Activated T-cell treated with anti-CD3 and anti-CD28 coated beads, Interleukin-2, amount 50 U/mL, for 24 hours (primary cell): ENCODE results near the gene ELOVL5.

Experiments
- DNase-seq: peaks from one replicate; pipeline ENCODE4 v3.0.0-alpha.2; 2020
- H3K27ac Mint-ChIP-seq: 2 replicates; pipeline ENCODE4 v1.8.0; 2020; ENCODE audit warnings: mild to moderate bottlenecking, mixed read lengths
- H3K27me3 Mint-ChIP-seq: 2 replicates; pipeline ENCODE4 v1.8.0; 2020; ENCODE audit warnings: mixed read lengths
- H3K36me3 Mint-ChIP-seq: 2 replicates; pipeline ENCODE4 v1.8.0; 2020; ENCODE audit warnings: low read depth, mixed read lengths
- H3K4me1 Mint-ChIP-seq: 2 replicates; pipeline ENCODE4 v1.8.0; 2020; ENCODE audit warnings: low read depth, mixed read lengths
- H3K4me3 Mint-ChIP-seq: 2 replicates; pipeline ENCODE4 v1.8.0; 2020; ENCODE audit warnings: mild to moderate bottlenecking, moderate library complexity, mixed read lengths
- H3K9me3 Mint-ChIP-seq: 2 replicates; pipeline ENCODE4 v1.8.0; 2020; ENCODE audit warnings: mixed read lengths

Gene ELOVL5

DNA sequence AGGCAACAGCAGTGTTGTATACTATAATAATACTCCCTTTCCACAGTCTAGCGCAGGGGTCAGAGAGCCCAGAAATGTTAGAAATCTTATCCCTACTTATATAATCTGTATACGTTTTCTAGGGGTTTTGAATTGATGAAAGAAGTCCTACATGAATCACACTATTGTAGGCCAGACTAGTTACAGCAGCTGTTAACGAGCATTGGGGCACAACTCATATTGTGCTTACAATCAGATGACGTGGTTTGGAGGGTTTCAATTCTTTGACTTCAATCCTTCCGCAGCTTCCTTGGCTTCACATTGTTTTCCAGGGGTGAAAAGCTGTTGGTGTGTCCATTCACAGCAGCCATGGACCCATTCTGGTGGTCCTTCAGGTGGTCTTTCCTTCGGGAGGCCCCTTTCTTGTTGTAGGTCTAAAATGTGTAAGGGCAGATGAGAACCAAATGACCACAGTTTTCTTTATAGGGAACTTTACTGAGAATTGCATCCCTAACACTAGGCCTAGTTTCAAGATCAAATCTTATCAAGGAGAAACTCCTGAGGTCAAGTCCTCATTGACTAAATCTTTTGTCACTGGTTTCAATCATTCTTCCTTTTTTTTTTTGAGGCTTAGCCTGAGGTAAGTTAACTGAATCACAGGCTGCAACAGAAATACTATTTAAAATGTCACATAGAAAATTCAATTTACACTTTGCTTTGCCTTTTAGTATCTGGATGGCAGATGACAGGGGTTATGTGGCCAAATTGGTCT is 79.7 kb downstream of the ELOVL5 start:
- Mint-ChIP-seq H3K9me3 (no peaks in the 10 kb centered on the region), H3K4me1 (peaks cover 11% of the 10 kb centered on the region), H3K36me3 (peaks cover 99% of the 10 kb centered on the region), H3K27ac (peak overlapping the region; percentile 84), H3K4me3 (no peak overlapping the region), H3K27me3 (no peaks in the 10 kb centered on the region)
- no peak for DNase-seq

- Mint-ChIP-seq H3K9me3 (no peaks in the 10 kb centered on the region), H3K27me3 (no peaks in the 10 kb centered on the region), H3K36me3 (peaks cover 96% of the 10 kb centered on the region), H3K4me1 (peaks cover 11% of the 10 kb centered on the region), H3K4me3 (no peak overlapping the region), H3K27ac (no peak overlapping the region)
- no peak for DNase-seq
Measured at GRCh38 chr6:53266553-53267090, 82.1 kb downstream of the ELOVL5 start.

DNA sequence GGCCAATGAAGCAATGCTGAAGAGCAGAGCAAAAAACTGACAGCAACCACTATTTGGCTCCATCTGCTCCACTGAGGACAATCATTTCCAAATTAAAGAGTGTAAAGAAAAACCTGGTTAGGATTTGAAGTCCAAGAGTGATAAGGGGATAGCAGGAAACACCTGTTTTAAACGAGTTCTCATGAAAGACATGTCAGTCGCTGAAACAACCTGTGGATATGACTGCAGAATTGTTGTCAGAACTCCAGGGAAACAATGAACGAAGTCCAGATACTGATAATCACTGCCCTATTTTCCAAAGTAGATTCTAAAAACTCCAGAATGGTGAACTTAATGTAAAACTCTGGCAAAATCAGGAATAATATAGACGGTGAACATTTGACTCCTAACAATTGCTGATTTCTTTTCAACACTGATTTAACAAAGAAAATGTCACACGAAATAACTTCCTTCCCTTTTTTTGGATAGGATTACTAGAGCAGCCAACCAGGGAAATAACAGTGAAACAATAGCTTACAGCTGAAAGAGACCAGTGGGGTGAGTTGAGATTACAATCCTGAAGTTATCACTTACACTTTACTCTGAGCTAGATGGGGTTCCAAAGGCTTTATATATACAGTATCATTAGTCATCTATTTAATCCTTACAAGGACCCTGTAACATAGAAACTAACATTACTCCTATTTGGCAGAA is 83.7 kb downstream of the ELOVL5 start:
- no peak overlapping the region for H3K27ac Mint-ChIP-seq
- no peaks in the 10 kb centered on the region for H3K9me3 Mint-ChIP-seq
- peaks cover 11% of the 10 kb centered on the region for H3K4me1 Mint-ChIP-seq
- DNase-seq, result no peak
- peaks cover 96% of the 10 kb centered on the region for H3K36me3 Mint-ChIP-seq
- H3K4me3 Mint-ChIP-seq, result no peak overlapping the region
- H3K27me3 Mint-ChIP-seq, result no peaks in the 10 kb centered on the region

DNA sequence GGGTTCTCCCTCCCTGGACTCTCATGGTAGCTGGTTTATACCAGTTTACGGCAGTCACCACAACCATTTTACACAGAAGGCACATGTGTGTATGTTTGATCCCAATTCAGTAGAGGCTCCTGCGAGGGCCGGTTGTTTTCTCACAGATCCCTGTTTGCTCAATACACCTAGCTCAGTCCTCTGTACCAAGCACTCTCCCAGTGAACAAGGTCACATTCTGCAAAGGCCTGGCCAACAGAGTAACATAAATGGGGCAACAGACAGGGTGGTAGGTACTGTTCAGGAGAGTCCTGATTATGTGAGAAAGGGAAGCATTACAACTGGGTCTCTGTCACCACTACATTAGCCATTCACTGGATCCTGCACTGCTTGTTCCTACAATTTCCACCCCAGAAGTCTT is 84.4 kb downstream of the ELOVL5 start:
- H3K4me1 Mint-ChIP-seq, result peaks cover 8% of the 10 kb centered on the region
- no peak overlapping the region for H3K4me3 Mint-ChIP-seq
- DNase-seq, result no peak
- H3K27ac Mint-ChIP-seq, result no peak overlapping the region
- no peaks in the 10 kb centered on the region for H3K27me3 Mint-ChIP-seq
- H3K9me3 Mint-ChIP-seq, result no peaks in the 10 kb centered on the region
- H3K36me3 Mint-ChIP-seq, result peaks cover 96% of the 10 kb centered on the region

DNA sequence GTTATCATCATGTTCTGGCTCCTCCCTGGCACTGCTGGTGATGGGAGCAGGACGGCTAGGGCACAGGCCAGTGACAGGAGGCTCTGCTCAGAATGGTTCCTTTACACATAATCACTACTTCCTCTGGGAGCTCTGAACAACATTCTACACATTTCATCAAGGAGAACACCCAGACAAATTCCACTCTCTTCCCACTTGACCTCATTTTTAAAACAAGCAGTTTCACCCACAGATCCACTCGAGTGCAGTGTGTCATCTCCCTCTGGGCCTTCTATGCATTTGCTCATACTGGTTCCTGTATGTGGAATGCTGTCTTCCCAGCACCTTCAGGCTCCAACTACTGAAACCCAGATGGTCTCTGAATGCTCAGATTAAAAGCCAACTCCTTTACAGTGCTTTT is 84.8 kb downstream of the ELOVL5 start:
- H3K27ac Mint-ChIP-seq, result peak overlapping the region; percentile 1
- no peaks in the 10 kb centered on the region for H3K27me3 Mint-ChIP-seq
- no peaks in the 10 kb centered on the region for H3K9me3 Mint-ChIP-seq
- DNase-seq, result no peak
- peaks cover 4% of the 10 kb centered on the region for H3K4me1 Mint-ChIP-seq
- no peak overlapping the region for H3K4me3 Mint-ChIP-seq
- peaks cover 96% of the 10 kb centered on the region for H3K36me3 Mint-ChIP-seq

DNA sequence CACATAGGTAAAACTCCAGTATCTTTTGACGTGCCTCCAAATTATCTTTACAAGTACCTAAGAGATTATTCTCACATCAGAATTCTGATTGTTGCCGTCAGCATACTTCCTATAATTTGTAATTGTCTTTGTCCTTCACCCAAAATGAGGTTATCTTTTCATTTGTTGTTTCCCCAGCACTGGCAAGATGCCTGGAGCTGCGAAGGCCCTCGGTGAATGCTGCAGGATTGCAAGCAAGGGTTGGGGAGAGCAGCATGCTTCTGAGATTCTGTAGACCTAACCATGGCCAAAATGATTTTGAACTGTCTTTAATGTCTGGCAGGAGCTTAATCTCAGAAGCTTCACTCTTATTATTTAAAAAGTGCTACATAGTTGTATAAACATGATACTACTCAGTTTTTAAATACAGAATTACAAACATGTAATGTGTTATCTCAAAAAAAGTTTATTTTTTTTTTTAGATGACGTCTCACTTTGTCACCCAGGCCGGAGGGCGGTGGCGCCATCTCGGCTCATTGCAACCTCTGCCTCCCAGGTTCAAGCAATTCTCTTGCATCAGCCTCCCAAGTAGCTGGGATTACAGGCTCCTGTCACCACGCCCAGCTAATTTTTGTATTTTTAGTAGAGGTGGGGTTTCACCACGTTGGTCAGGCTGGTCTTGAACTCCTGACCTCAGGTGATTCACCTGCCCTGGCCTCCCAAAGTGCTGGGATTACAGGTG is 88.7 kb downstream of the ELOVL5 start:
- no peak for DNase-seq
- Mint-ChIP-seq H3K9me3 (no peaks in the 10 kb centered on the region), H3K36me3 (peaks cover 80% of the 10 kb centered on the region), H3K27me3 (no peaks in the 10 kb centered on the region), H3K27ac (no peak overlapping the region), H3K4me1 (no peaks in the 10 kb centered on the region), H3K4me3 (no peak overlapping the region)

DNA sequence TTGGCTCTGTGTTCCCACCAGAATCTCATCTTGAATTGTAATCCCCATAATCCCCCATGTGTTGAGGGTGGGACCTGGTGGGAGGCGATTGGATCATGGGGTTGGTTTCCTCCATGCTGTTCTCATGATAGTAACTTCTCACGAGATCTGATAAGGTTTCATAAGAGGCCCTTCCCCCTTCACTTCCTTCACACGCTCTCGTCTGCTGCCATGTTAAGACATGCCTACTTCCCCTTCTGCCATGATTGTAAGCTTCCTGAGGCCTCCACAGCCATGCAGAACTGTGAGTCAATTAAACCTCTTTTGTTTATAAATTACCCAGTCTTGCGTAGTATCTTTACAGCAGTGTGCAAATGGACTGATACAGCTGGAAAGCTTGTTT is 90.0 kb downstream of the ELOVL5 start:
- DNase-seq, result no peak
- no peaks in the 10 kb centered on the region for H3K4me1 Mint-ChIP-seq
- peaks cover 67% of the 10 kb centered on the region for H3K36me3 Mint-ChIP-seq
- H3K9me3 Mint-ChIP-seq, result no peaks in the 10 kb centered on the region
- H3K27ac Mint-ChIP-seq, result no peak overlapping the region
- no peak overlapping the region for H3K4me3 Mint-ChIP-seq
- no peaks in the 10 kb centered on the region for H3K27me3 Mint-ChIP-seq

- Mint-ChIP-seq H3K4me3 (no peak overlapping the region), H3K27ac (no peak overlapping the region), H3K27me3 (no peaks in the 10 kb centered on the region), H3K4me1 (no peaks in the 10 kb centered on the region), H3K9me3 (no peaks in the 10 kb centered on the region), H3K36me3 (peaks cover 62% of the 10 kb centered on the region)
- no peak for DNase-seq
Measured at GRCh38 chr6:53258076-53258773, 90.5 kb downstream of the ELOVL5 start.

DNA sequence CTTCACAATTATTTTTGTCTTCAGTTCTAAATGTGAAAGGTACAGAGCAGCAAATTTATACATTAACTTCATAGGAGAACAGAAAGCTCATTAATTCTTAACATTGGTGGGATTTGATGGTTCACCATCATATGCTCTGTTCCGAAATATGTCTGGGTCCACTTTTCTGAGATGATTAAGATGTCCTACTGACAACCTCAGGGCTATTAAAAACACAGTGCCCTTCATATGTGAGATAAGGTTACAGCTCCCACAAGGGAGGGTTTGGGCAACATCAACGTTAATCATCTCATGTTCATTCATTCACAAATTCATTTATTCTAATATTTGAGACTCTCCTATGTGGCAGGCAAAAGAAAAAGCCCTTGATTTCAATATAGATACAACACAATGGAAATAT is 91.2 kb downstream of the ELOVL5 start:
- H3K4me3 Mint-ChIP-seq, result no peak overlapping the region
- peaks cover 58% of the 10 kb centered on the region for H3K36me3 Mint-ChIP-seq
- DNase-seq, result no peak
- no peak overlapping the region for H3K27ac Mint-ChIP-seq
- no peaks in the 10 kb centered on the region for H3K9me3 Mint-ChIP-seq
- no peaks in the 10 kb centered on the region for H3K27me3 Mint-ChIP-seq
- no peaks in the 10 kb centered on the region for H3K4me1 Mint-ChIP-seq

- no peak overlapping the region for H3K4me3 Mint-ChIP-seq
- H3K27me3 Mint-ChIP-seq, result no peaks in the 10 kb centered on the region
- no peaks in the 10 kb centered on the region for H3K4me1 Mint-ChIP-seq
- no peaks in the 10 kb centered on the region for H3K9me3 Mint-ChIP-seq
- H3K27ac Mint-ChIP-seq, result no peak overlapping the region
- no peak for DNase-seq
- H3K36me3 Mint-ChIP-seq, result peaks cover 52% of the 10 kb centered on the region
Measured at GRCh38 chr6:53257001-53257400, 91.7 kb downstream of the ELOVL5 start.

DNA sequence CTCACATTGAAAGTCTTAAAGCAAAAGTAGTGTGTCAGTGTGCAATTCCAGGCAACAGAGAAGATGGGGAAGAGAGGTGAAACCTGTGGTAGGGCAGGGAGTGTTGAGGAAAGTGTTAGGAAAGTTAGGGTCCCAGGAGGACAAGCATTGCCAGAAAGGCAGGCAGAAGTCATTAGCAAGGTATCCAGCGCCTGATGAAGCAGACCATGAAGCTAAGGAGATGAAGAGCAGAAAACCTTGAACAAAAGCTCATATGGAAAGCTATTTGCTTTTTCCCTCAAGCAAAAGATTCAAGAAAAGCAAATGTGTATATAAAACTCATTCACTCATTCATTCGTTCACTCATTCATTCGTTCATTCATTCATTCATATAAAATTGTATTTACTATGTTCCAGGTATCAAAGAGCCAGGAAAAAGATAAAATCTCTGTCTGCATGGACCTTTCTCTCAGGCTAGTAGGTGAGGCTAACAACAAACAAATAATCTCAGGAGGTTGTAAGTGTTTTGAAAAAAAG is 96.5 kb downstream of the ELOVL5 start:
- no peak overlapping the region for H3K4me3 Mint-ChIP-seq
- H3K36me3 Mint-ChIP-seq, result peaks cover 11% of the 10 kb centered on the region
- no peak overlapping the region for H3K27ac Mint-ChIP-seq
- peaks cover 8% of the 10 kb centered on the region for H3K4me1 Mint-ChIP-seq
- no peaks in the 10 kb centered on the region for H3K27me3 Mint-ChIP-seq
- no peak for DNase-seq
- no peaks in the 10 kb centered on the region for H3K9me3 Mint-ChIP-seq

DNA sequence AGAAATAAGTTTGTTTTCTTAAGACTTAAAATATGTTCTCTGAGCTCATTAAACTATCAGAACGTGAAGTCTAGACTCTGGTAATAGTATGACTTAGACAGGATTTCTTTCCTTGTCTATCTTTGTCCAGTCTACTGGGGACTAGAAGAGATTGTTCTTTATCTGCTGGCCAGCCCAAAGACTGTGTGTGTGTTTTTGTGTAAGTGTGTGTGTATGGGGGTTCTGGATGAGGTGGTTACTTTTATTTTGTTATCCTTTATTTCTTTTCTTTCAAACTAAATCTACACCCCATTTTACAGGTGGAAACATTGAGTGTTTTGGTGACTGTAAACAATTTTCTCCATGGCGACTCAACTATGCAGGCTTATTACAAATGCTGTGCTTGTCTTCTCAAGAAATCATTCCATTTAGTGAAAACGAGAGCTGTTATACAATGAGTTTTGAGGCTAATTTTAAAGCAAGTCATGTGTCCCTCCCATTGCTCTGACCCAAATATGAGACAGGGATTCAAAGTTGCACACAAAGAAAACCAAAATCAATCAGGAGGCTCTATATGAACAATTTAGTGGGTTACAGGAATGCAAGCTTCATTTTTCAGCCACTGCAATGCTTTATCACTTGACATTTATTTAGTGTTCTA is 97.6 kb downstream of the ELOVL5 start:
- H3K36me3 Mint-ChIP-seq, result peaks cover 3% of the 10 kb centered on the region
- no peak overlapping the region for H3K27ac Mint-ChIP-seq
- H3K4me3 Mint-ChIP-seq, result no peak overlapping the region
- H3K9me3 Mint-ChIP-seq, result no peaks in the 10 kb centered on the region
- H3K27me3 Mint-ChIP-seq, result no peaks in the 10 kb centered on the region
- no peak for DNase-seq
- H3K4me1 Mint-ChIP-seq, result peaks cover 8% of the 10 kb centered on the region

DNA sequence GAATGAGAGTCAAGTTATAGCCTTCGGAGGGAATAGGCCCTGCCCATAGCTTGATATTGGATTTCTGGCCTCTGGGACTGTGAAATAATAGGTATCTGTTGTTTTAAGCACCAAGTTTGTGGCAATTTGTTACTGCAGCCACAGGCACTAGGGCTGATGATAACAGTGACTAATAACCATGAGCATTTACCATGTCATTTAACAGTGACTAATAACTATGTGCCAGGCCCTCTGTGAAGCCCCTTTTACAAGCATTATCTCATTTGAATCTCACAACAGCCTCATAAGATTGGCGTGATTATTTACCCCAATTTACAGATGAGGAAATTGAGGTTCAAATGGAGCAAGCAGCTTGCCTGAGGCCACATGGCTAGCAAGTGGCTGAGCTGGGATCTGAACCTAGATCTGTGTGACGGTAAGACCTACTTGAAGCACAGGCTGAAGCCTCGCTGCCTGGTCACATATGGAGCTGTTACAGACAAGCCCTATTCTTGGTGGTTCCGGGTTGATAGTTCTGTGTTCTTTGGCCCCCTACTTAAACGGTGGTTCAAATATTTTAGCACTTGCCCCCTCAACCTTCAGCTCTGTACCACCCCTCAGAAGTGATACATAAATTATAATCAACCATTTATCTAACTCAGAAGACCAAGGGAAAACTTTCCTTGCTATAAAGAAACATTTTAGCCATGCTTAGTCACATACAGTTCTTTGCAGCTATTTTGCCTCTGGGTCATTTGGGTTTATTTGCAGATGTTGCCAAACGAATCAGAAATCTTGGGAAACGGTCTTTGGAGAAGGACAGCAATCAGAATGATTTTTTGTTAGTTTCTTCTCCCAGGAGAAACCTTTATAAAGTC is 98.3 kb downstream of the ELOVL5 start:
- Mint-ChIP-seq H3K36me3 (no peaks in the 10 kb centered on the region), H3K4me1 (peaks cover 9% of the 10 kb centered on the region), H3K27me3 (no peaks in the 10 kb centered on the region), H3K9me3 (no peaks in the 10 kb centered on the region), H3K27ac (no peak overlapping the region), H3K4me3 (no peak overlapping the region)
- no peak for DNase-seq
